Activated gamma-delta T cell treated with anti-CD3 and anti-CD28 coated beads, Interleukin-2, amount 50 U/mL, for 16 hours (primary cell): Measurements from ENCODE around the gene MAG.

ENCODE experiments used
- DNase-seq: peaks from one replicate; pipeline ENCODE4 v3.0.0-alpha.2; 2020; ENCODE audit warnings: low read depth

MAG gene

GRCh38 chr19:35363001-35363590, 71.1 kb downstream of the MAG start:
- DNase-seq: no peak
